Uterus (tissue), 4 donors: Measurements from ENCODE around the gene SH3PXD2A. TPM values are rescaled to one million over a fixed set of nuclear protein-coding genes. Genes with fewer than 3 reads are reported as not detected.

ENCODE experiments used
- DNase-seq, 2 donors: peaks; one replicate each; pipeline ENCODE4 v3.0.0-alpha.2; 2019 to 2020
- H3K27ac ChIP-seq, 2 donors: fragments of 200-600 bp; sonication (generic); 1 replicate in 1 of 2; 2 replicates in 1 of 2; pipeline ENCODE4 v1.5.1; 2016 to 2018
- H3K27me3 ChIP-seq, 2 donors: fragments of 200-600 bp; sonication (generic); one replicate each; pipeline ENCODE4 v1.5.1; 2018 to 2019; ENCODE audit warnings: control low read depth in 1 of 2
- H3K36me3 ChIP-seq, 2 donors: fragments of 200-600 bp; sonication (generic); one replicate each; pipeline ENCODE4 v1.5.1; 2019; ENCODE audit warnings: control low read depth in 1 of 2
- H3K4me1 ChIP-seq, 2 donors: fragments of 200-600 bp; sonication (generic); one replicate each; pipeline ENCODE4 v1.5.1; 2018 to 2019; ENCODE audit warnings: control low read depth in 1 of 2
- H3K4me3 ChIP-seq, 2 donors: fragments of 200-600 bp; sonication (generic); 1 replicate in 1 of 2; 2 replicates in 1 of 2; pipeline ENCODE4 v1.5.1; 2018 to 2019; ENCODE audit warnings: mild to moderate bottlenecking in 1 of 2
- H3K9me3 ChIP-seq, 2 donors: fragments of 200-600 bp; sonication (generic); one replicate each; pipeline ENCODE4 v1.5.1; 2019; ENCODE audit warnings: control low read depth in 1 of 2
- CTCF ChIP-seq, 4 experiments: fragments of 200-600 bp in 2 of 4; fragments of 450-650 bp in 2 of 4; sonication (generic) in 2 of 4; IDR thresholded peaks; one replicate each; pipeline ENCODE4 v1.5.1; 2016 to 2019; ENCODE audit warnings: antibody characterized with exemption in 4 of 4, mild to moderate bottlenecking in 2 of 4, moderate library complexity in 1 of 4
- POLR2A ChIP-seq, 2 donors: fragments of 450-650 bp; IDR thresholded peaks; one replicate each; pipeline ENCODE4 v1.6.1; 2016; ENCODE audit warnings: antibody characterized with exemption in 2 of 2, mild to moderate bottlenecking in 1 of 2, moderate library complexity in 1 of 2
- intact Hi-C: fragments of 100-400 bp; cut with DNase I; formaldehyde crosslinking; loops from one replicate; pipeline ENCODE4 v1.15.1; 2023; ENCODE audit warnings: low total_unique reads
- total RNA-seq, 4 donors: library from RNA; depleted of rRNA in 3 of 4; stranded (reverse); fragments of >200 nt in 3 of 4; gene quantifications; one replicate each; pipeline versions ENCODE4 v1.1.0 to v1.2.4, GENCODE V29; 2014 to 2023
- donor health status: DM: yes; HTN: yes; CAD: no.

Gene SH3PXD2A
- total RNA-seq, 4 donors from 2014 or later: 12.6 to 117 (median 46.6) TPM

- Histone ChIP-seq H3K27me3 (no peaks in the 10 kb centered on the region), H3K4me3 (no peak overlapping the region), H3K4me1 (no peaks in the 10 kb centered on the region), H3K27ac (no peak overlapping the region), H3K36me3 (no peaks in the 10 kb centered on the region), H3K9me3 (no peaks in the 10 kb centered on the region)
- TF ChIP-seq CTCF (IDR thresholded peaks at IDR 0.05) (no peak), POLR2A (IDR thresholded peaks at IDR 0.05) (no peak)
- no peak for DNase-seq
- intact Hi-C loops: no loop called here
Observed at GRCh38 chr10:103800789-103801540, 54.4 kb downstream of the SH3PXD2A start.

- no peak overlapping the region for H3K27ac ChIP-seq
- no peaks in the 10 kb centered on the region for H3K4me1 ChIP-seq
- intact Hi-C loops: no loop called here
- no peak for TF ChIP-seq POLR2A (IDR thresholded peaks at IDR 0.05)
- H3K36me3 ChIP-seq: no peaks in the 10 kb centered on the region
- DNase-seq: no peak
- no peaks in the 10 kb centered on the region for H3K27me3 ChIP-seq
- H3K9me3 ChIP-seq: no peaks in the 10 kb centered on the region
- no peak overlapping the region for H3K4me3 ChIP-seq
Observed at GRCh38 chr10:103800089-103800488, 55.3 kb downstream of the SH3PXD2A start.

GRCh38 chr10:103799341-103799740, 56.0 kb downstream of the SH3PXD2A start:
- H3K27ac ChIP-seq: no peak overlapping the region
- DNase-seq: no peak
- no peaks in the 10 kb centered on the region for H3K9me3 ChIP-seq
- H3K4me3 ChIP-seq: no peak overlapping the region
- no peaks in the 10 kb centered on the region for H3K27me3 ChIP-seq
- H3K36me3 ChIP-seq: no peaks in the 10 kb centered on the region
- intact Hi-C loops: no loop called here
- H3K4me1 ChIP-seq: no peaks in the 10 kb centered on the region
- TF ChIP-seq CTCF (IDR thresholded peaks at IDR 0.05) (no peak), POLR2A (IDR thresholded peaks at IDR 0.05) (no peak)

- Histone ChIP-seq H3K9me3 (no peaks in the 10 kb centered on the region), H3K4me3 (no peak overlapping the region), H3K4me1 (no peaks in the 10 kb centered on the region), H3K27me3 (no peaks in the 10 kb centered on the region), H3K36me3 (no peaks in the 10 kb centered on the region), H3K27ac (no peak overlapping the region)
- DNase-seq: no peak
- TF ChIP-seq POLR2A (IDR thresholded peaks at IDR 0.05) (no peak), CTCF (IDR thresholded peaks at IDR 0.05) (no peak)
- intact Hi-C loops: no loop called here
Observed at GRCh38 chr10:103798511-103798910, 56.9 kb downstream of the SH3PXD2A start.

- Histone ChIP-seq H3K4me1 (no peaks in the 10 kb centered on the region), H3K27ac (no peak overlapping the region), H3K9me3 (no peaks in the 10 kb centered on the region), H3K27me3 (no peaks in the 10 kb centered on the region), H3K4me3 (no peak overlapping the region), H3K36me3 (no peaks in the 10 kb centered on the region)
- no peak for TF ChIP-seq CTCF (IDR thresholded peaks at IDR 0.05)
- no peak for TF ChIP-seq POLR2A (IDR thresholded peaks at IDR 0.05)
- no peak for DNase-seq
- intact Hi-C loops: no loop called here
Observed at GRCh38 chr10:103797857-103798256, 57.5 kb downstream of the SH3PXD2A start.
